Stimulated activated CD8-positive, alpha-beta memory T cell treated with anti-CD3 and anti-CD28 coated beads, Interleukin-7, amount 100 ng/mL, for 1 hour (primary cell): Measurements from ENCODE around the gene HAPLN1.

Experiments used
- DNase-seq, 2 donors: peaks; one replicate each; pipeline ENCODE4 v3.0.0-alpha.2; 2020; ENCODE audit warnings: low read depth in 2 of 2

The HAPLN1 gene

GRCh38 chr5:83641946-83642345 lies 78.7 kb downstream of the HAPLN1 start:
- DNase-seq, result no peak

- DNase-seq, result no peak
These were observed 80.7 kb downstream of the HAPLN1 start for GRCh38 chr5:83639911-83640310.

- no peak for DNase-seq
These were observed 84.5 kb downstream of the HAPLN1 start for GRCh38 chr5:83636156-83636555.

DNA sequence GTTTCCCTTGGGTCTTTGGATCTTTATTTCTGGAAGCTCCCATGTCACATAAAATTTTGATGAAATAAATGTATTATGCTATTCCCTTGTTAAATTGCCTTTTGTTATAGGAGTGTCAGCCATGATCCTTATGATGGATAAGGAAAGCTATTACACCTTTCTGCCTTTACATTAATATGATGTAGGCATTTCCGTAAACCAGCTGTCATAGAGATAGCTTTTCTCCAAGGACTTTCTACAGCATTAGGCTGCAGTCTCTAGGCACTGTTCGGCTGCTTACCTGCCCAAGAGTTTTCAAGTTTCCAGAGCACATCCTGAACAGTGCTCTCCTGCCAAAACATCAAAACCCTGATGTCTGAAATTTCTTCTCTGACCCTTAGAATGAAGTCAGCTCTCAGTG lies 87.4 kb downstream of the HAPLN1 start:
- no peak for DNase-seq

- DNase-seq, result no peak
These were observed 87.8 kb downstream of the HAPLN1 start for GRCh38 chr5:83632874-83633273.

DNA sequence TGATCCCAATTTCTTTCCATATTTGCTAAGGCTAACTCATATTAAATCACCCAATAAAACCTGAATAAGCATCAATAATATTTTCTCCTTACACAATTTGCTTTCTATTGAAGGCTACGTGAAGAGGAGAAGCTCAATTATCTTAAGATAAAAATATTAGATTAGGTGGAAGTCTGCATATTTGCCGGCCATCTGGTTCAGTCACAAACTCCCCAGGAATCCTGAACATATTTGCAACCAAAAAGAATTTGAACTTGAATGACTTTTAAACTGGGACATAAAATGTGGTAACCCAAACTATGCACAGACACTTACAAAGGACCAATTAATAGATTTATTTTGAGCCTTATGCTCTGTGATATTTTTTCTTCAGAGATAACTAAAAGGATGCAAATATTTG lies 92.3 kb downstream of the HAPLN1 start:
- DNase-seq, result no peak

DNA sequence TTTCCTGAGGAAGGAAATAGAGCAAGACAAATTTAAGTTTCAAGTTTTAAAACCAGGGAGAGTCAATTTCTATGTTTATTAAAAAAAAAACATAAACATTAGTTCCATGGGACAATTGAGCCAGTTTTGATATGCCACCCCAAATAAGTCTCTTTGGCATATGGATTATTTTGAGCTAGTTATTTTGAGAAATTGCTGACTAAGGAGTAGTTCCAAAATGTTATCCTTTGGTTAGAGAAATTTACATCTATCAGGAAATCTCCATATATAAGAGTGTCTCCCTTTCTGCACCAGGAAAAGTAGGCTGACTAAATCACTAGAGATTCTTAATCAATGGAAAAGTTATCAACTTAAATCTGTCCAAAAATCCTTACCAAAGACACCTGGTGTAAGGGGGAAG lies 105.8 kb downstream of the HAPLN1 start:
- DNase-seq, result no peak

- DNase-seq, result no peak
These were observed 112.5 kb downstream of the HAPLN1 start for GRCh38 chr5:83608122-83608521.

DNA sequence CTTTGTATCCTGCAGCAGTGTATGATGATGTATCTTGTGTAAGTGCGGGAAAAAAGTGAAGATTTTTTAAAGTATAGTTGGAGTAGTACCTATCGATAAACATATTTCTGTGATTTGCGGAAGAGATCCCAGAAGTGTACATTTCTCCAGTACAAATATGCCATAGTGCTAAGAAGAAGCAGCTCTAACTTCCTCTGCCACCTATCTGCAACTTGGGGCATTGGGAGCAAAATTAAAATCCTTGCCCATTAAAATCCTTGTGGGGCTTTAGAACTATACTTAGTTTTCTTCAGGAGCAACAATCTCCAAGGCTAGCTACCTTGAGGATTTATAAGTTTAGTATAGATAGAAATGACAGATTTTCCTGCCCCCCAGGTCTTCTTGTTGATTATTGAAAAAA lies 125.4 kb downstream of the HAPLN1 start:
- DNase-seq, result no peak

DNA sequence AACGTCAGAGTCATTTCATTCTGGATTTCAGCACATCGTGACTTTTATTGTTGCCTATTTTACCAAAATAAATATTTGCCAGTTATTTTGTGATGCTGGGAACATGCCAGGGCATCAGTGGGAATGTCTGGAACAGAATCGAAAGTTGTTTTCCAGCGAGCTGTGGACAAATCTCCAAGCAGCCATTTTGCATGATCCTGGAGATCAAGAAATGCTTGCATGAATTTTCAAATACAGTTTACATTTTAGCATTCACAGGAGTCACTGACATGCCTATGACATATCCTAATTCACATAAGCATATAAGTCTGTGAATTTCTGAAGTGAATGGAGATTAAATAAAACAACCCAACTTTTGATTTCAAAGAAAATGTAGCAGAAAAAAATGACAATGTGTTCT lies 129.7 kb downstream of the HAPLN1 start:
- no peak for DNase-seq

DNA sequence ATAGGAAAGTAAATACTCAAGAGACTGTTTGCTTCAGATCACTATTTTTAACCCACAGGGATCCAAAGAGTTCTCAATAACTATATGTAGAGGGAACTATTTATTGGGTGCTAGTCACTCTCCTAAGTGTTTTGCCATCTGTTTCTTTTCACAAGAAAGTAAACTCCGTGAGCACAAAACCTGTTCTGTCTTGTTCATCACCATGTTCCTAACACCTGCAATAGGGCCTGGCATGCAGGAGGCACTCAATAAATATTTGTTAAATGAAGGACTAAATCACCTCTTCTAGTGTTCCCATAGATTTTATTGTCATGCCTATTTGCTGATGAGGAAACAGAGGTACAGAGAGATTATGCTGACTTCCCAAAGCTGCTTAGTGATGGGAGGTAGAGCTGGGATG lies 130.9 kb downstream of the HAPLN1 start:
- no peak for DNase-seq
